ENCODE measurements around the gene ZXDC.
A peak's percentile ranks its signal among the peaks of the same experiment; 100 is the strongest.

ZXDC gene

GRCh38 chr3:126472277-126473006 is 3.2 kb downstream of the ZXDC start:
- peak; percentile 89 for DNase-seq

DNA sequence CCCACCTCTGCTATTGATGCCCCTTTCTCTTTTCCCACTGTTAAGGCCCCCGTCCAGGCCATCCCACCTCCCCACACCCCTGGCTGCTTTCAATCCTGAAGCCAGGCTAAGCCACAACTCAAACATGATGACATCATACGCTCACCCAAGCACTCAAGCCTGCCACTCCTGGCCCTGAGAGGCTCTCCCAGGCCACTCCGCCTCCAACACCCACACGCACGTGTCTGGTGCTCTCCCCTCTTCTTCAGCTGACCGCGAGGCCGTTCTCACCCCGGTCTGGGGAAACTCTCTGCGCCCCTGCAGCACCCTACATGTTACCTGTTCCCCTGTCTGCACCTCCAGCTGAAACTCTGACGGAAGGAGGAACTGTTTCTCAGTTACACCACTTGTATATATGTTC is 6.2 kb downstream of the ZXDC start:
- DNase-seq = no peak

DNA sequence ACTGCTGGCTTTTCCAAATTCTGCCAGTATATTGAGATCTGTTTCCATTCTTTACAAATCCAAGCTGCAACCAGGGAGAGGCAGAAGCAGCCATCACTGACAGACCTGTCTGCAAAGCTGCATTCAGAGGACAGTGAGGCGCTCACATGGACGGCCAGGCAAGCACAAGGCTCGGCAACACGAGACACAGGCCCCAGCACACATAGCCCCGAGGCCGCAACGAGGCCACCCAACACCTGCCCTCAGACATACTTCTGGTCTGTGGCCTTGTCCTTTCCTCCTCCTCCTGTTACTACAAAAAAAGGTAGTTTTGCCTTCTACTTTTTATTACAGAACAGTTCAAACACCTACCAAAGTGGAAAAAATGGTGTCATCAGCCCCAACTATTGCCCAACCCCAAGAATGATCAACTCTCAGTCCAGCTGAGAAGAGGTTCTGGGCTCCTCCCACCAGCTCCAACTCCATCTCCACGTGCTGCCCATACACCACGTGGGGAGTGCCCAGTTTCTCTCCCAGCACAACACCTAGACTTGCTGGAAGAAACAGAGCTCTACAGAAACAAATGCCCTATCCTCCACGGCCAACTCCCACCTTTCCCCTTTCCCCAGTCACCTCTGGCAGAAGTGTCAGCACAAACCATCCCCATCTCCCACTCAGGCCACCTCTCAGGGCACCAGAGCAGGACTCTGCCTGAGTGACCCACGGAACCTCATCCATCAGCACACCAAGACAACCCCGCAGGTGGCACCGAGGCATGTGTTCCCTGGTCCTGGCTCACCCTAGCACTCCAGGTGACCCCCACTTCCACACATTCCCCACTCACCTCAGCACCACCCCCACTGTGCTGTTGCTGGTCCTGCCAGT is 7.4 kb downstream of the ZXDC start:
- no peak for DNase-seq

DNA sequence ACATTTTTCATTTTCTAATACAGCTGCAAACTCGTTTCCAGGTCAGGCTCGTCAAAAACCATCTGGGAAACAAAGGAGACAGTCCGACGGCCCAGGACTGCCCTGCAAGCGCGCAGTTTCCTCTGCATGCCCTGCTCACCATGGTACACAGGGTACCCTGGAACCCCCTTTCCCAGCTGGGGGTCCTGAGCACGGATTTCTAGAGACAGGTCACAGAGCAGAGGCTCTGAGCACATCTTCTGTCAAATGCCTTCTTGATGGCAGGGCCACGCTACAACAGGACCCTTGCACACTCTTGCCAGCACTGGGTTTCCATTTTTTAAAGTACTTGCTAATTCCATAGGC is 8.1 kb downstream of the ZXDC start:
- DNase-seq = no peak

GRCh38 chr3:126466886-126467610 is 8.6 kb downstream of the ZXDC start:
- DNase-seq = no peak

GRCh38 chr3:126465928-126466544 is 9.7 kb downstream of the ZXDC start:
- DNase-seq = no peak

DNA sequence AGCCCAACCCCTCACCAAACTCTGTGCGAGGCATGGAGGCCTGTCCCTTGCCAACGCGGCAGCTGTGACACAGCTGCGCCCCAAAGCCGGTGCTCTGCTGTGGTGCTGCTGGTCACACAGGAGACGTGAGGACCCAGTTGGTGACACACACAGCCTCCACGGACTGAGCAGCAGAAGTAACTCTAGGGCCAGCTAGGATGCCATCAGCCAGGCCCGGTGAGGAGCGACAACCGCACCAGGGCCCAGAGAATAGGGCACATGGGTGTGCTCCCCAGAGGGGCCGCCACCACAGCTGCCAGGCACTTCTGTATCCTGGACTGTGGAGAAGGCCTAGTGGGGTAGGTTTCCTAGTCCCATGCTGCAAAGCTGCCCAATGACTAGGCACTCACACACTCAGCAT is 10.7 kb downstream of the ZXDC start:
- DNase-seq = no peak

DNA sequence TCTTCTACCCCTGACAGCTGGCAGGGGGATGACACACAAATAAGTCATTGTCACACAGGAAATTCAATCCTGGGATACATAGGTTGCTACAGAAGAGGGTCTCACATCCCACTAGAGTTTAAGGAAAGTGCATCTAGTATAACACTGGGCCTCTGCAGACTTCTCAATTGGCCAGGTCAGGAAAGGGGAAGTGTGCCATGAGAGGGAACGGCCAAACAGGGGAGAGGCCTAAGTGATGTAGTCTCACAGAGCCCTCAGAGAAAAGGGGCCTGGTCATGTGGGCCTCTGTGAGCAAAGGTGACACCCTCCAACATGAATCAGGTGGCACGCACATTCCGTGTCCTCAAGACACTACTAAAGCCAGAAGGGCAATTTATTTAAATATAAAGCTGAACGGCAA is 11.2 kb downstream of the ZXDC start:
- no peak for DNase-seq

DNA sequence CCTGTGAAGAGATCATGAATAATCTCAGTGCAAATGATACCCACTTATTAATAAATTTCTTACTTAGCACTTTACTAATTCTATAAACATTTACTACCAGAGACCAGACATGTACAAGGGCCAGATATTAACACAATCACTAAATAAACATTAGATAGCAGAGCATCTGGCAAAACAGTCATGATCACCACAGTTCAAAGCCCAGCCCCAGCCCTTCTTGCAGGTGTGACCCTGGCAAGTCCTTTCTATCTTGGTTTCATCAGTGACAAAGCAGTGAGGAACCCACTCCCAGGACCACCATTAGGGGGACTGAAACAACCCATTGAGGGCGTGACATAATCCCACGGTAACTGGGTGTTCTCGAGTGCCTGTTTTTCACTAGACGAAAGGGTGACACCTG is 11.6 kb downstream of the ZXDC start:
- DNase-seq = no peak

- DNase-seq = no peak
Observed at GRCh38 chr3:126463521-126463920, 12.2 kb downstream of the ZXDC start.

- no peak for DNase-seq
Observed at GRCh38 chr3:126461450-126462070, 14.1 kb downstream of the ZXDC start.

- no peak for DNase-seq
Observed at GRCh38 chr3:126460381-126460780, 15.3 kb downstream of the ZXDC start.

DNA sequence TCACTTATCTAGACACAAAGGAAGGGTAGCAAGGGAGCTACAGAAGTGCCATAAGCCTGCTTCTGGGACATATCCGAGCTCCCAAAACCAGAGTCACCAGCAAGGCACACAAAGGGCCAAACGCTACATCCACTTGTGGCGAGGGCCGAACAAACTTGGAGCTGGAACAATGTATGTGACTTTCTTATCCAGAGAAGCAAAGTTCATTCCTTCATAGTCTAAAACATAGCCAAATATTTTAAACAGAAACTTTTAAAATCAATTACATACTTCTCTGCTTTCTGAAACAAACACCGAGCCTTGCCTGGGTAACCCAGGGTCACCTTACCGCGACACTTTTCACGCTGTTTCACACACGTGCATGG is 15.9 kb downstream of the ZXDC start:
- no peak for DNase-seq

GRCh38 chr3:126459111-126459762 is 16.5 kb downstream of the ZXDC start:
- no peak for DNase-seq

- no peak for DNase-seq
Observed at GRCh38 chr3:126456766-126457388, 18.8 kb downstream of the ZXDC start.

DNA sequence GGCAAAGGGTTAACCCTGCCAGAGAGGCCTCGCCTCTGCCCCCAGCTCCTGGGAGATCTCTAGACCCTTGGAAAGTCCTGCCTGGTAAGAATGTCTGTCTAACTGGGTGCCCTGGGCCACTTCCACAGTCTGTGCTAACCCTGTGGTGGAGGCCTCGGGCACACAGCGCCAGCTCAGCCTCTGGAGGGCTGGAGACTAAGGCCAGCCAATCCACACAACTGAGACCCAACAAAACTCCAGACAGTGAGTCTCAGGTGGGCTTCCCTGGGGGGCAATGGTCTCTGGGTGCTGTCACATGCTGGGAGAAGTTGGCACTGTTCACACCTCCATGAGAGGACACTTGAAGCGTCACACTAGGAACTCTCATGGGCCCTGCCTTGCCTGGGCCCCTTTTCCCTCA is 19.5 kb downstream of the ZXDC start:
- DNase-seq = no peak

DNA sequence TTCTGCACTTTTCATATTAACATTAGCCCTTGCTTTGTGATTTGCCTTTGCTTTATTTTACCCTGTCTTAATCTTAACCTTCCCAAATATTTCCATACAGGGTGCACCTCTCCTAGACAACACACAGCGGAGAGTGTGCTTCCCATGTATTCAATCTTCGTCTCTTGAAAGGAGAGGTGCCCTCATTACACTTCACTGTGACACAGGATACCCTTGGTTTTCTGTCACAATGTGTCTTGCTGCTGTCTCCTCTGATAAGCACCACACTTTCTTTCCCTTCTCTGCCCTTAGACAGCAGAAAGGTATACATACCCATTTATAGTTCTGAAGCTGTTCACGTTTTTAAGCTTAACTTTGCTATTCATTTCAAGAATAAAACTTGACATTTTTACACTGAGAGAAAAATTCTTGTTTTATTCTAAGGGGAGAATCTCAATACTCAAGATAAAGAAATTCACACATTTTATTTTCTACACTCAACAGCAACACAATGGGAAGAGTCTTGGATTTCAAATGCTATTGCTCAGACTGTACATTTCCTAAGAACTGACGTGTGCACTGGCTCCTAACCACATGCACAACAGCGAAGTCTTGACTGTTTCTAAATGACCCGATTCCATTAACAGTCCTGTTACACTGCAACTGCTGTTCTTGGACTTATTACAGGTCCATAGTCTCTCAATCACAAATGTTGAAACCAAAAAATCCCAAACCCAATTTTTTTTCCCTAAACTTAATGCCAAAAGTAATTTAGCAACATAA is 21.1 kb downstream of the ZXDC start:
- no peak for DNase-seq

GRCh38 chr3:126454025-126454424 is 21.7 kb downstream of the ZXDC start:
- no peak for DNase-seq

DNA sequence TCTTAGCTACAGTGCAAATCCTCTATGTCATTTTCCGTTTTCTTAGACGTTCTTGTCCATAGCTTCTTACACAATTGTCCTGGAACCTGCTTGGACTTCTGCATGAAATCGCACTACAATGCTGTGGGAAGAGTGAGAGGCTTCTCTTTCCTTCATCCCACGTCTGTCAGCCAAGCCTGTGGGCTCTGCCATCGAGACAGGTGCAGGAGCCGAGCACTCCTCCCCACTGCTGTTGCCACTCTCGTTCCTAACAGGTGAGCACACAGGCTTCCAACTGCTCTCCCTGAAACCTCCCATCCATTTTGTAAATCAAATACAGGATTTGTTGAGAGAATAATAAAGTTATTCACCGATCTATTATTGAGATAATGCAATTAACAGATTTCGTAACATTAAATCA is 23.5 kb downstream of the ZXDC start:
- DNase-seq = no peak

DNA sequence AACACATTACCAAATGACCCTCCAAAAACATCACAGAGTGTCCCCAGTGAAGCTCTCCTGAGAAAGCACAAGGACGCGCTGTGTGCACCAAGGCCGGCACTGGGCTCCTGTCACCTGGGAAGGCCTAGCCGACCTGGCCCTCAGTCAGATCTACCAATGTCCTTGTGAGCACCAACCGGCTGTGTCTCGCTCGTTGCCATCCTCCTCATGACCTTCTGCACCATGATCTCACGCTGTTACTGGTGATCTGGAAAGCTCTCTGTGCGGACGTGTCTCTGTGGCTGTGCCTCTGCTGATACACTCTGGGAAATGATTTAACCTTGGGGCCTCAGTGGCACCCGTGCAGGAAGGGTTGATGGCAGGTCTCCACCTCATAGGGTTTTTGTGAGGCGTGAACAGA is 24.2 kb downstream of the ZXDC start:
- DNase-seq = no peak

GRCh38 chr3:126450744-126451143 is 24.9 kb downstream of the ZXDC start:
- DNase-seq = no peak
